Neural cell (in vitro differentiated cells): ENCODE data around the gene DGKK.

ENCODE experiments used
- CTCF ChIP-seq: fragments of 450-650 bp; IDR thresholded peaks from 2 replicates; pipeline ENCODE4 v1.5.1; 2014; ENCODE audit warnings: antibody characterized with exemption, mild to moderate bottlenecking, moderate library complexity; ENCODE audit not compliant: poor library complexity, severe bottlenecking
- EP300 ChIP-seq: fragments of 450-650 bp; conservative IDR thresholded peaks from 2 replicates; pipeline ENCODE4 v1.6.1; 2014; ENCODE audit warnings: antibody characterized with exemption, mild to moderate bottlenecking, moderate library complexity; ENCODE audit not compliant: poor library complexity, severe bottlenecking
- EZH2 ChIP-seq: fragments of 200-600, 300-800 bp; shearing (Covaris generic), sonication (generic); IDR thresholded peaks from 2 replicates; pipeline ENCODE4 v1.6.1; 2014; ENCODE audit warnings: antibody characterized with exemption, low read length, borderline replicate concordance, mild to moderate bottlenecking; ENCODE audit not compliant: insufficient read depth, poor library complexity, severe bottlenecking
- MXI1 ChIP-seq: fragments of 450-650 bp; conservative IDR thresholded peaks from 2 replicates; pipeline ENCODE4 v1.6.1; 2014; ENCODE audit warnings: antibody characterized with exemption, mild to moderate bottlenecking; ENCODE audit not compliant: poor library complexity, severe bottlenecking
- POLR2AphosphoS5 ChIP-seq: IDR thresholded peaks from 2 replicates; pipeline ENCODE4 v1.6.1; 2012
- SMC3 ChIP-seq: fragments of 450-650 bp; conservative IDR thresholded peaks from 2 replicates; pipeline ENCODE4 v1.6.1; 2014; ENCODE audit warnings: antibody characterized with exemption, mild to moderate bottlenecking, moderate library complexity; ENCODE audit not compliant: poor library complexity
- TAF1 ChIP-seq: IDR thresholded peaks from 2 replicates; pipeline ENCODE4 v1.6.1; 2012; ENCODE audit warnings: low read depth
- TF ChIP-seq, protein P1 (sequence below): IDR thresholded peaks from 2 replicates; pipeline ENCODE4 v1.6.1; 2012; ENCODE audit warnings: borderline replicate concordance

GRCh38 chrX:50381729-50382415, 88.8 kb downstream of the DGKK start:
- TF ChIP-seq CTCF (no peak), POLR2AphosphoS5 (no peak), EP300 (no peak), SMC3 (no peak), TAF1 (no peak), EZH2 (no peak), MXI1 (no peak)
- TF ChIP-seq, protein P1, sequence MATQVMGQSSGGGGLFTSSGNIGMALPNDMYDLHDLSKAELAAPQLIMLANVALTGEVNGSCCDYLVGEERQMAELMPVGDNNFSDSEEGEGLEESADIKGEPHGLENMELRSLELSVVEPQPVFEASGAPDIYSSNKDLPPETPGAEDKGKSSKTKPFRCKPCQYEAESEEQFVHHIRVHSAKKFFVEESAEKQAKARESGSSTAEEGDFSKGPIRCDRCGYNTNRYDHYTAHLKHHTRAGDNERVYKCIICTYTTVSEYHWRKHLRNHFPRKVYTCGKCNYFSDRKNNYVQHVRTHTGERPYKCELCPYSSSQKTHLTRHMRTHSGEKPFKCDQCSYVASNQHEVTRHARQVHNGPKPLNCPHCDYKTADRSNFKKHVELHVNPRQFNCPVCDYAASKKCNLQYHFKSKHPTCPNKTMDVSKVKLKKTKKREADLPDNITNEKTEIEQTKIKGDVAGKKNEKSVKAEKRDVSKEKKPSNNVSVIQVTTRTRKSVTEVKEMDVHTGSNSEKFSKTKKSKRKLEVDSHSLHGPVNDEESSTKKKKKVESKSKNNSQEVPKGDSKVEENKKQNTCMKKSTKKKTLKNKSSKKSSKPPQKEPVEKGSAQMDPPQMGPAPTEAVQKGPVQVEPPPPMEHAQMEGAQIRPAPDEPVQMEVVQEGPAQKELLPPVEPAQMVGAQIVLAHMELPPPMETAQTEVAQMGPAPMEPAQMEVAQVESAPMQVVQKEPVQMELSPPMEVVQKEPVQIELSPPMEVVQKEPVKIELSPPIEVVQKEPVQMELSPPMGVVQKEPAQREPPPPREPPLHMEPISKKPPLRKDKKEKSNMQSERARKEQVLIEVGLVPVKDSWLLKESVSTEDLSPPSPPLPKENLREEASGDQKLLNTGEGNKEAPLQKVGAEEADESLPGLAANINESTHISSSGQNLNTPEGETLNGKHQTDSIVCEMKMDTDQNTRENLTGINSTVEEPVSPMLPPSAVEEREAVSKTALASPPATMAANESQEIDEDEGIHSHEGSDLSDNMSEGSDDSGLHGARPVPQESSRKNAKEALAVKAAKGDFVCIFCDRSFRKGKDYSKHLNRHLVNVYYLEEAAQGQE = no peak
